Stimulated activated CD4-positive, alpha-beta T cell treated with anti-CD3 and anti-CD28 coated beads, Interleukin-15, amount 100 ng/mL, for 24 hours (primary cell): Measurements from ENCODE around the gene MPDZ.

Source experiments
- DNase-seq: peaks from one replicate; pipeline ENCODE4 v3.0.0-alpha.2; 2020

MPDZ gene

DNA sequence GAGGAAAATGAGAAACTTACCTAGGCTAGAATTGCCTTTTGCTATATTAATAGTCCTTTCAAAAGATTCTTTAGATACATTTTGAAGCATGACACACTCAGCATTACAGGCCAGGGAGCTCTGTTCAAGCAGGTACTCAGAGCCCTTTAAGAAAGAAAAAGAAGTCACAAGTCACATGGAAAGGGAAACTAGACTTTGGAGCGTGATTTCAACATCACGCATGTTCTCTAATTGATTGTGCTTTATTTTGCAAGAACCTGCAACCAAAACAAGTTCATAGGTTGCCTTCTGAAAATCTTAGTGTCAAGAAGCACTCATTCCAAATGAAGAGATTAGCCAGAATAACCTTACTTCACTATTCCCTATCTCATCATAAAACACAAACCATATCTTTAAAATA is 103.8 kb downstream of the MPDZ start:
- no peak for DNase-seq

DNA sequence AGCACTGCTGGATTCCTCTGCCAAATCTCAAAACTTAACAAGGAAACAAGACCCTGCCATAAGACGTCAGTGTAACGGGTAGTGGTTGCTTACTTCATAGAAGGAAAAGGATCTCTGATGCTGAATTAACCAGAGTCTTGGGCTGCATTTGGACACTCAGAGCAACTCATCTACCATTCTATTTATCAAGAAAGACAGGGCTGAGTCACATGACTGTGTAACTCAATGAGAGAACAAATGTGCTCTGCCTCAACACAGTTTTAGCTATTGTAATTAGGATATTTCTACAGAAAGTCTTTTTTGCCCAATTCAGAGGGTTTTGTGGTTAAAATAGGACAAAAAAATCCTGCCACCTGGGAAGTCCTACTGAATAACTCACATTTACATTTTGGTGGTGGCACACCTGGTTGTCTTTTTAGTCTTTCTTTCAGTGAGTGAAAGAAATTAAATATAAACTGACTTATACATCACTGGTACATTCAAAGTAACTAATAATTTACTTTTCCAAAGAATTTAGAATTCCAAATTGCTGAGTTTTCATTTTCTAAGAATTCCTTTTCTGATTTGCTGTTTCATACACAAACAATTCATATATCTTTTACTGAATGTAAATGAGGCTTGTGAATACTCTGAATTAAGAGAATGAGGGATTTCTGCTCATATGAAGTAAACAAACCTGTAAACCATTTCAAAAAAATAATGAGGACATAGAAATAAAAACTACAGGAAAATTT is 104.4 kb downstream of the MPDZ start:
- DNase-seq = no peak

DNA sequence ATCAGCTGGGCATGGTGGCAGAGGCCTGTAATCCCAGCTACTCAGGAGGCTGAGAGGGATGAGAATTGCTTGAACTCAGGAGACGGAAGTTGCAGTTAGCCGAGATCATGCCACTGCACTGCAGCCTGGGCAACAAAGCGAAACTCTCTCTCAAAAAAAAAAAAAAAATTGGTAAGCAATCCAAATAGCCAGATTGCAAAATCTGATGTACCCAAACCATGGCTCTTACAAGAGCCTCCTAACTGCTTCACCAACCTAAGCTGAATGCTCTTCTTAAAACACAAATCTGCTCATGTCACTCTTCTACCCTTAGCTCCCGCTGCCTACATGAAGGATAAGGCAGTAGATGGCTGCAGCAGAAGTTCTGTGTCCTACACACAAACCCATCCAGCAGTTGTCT is 105.9 kb downstream of the MPDZ start:
- DNase-seq = no peak

DNA sequence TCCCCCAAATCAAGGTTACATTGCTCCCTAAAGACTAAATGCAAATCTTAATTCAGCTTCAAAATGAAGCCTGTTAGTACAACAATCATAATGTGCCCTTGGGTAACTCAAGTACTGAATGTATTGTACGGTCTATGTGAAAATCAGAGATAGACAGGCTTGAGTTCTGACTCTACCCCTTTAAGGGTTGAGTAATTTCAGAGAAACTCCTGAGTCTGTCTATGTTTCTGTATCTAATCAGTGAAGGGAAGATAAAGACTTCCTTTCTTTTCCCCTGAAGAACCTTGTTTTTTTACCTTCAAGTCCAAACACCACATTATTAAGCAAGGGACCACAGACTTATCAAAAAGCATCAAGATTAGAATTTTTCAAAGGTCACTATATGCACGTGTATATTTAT is 108.2 kb downstream of the MPDZ start:
- DNase-seq = no peak

DNA sequence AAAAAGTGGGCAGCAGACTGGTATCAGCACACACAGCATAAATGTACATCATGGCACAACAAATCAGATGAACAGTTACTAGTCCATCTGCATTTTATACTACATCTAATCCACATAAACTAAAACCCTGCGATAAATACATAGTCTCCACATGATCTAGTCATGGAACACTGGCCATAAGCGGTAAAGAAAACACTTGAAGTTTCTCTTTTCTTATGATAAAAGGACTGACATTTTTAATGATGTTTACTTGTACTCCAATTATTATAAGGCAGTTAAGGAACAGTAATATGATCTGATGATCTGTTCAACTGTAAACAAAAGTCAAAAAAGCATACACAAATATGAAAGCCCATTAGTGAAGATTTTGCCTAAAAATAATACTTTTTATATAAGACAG is 112.5 kb downstream of the MPDZ start:
- no peak for DNase-seq

DNA sequence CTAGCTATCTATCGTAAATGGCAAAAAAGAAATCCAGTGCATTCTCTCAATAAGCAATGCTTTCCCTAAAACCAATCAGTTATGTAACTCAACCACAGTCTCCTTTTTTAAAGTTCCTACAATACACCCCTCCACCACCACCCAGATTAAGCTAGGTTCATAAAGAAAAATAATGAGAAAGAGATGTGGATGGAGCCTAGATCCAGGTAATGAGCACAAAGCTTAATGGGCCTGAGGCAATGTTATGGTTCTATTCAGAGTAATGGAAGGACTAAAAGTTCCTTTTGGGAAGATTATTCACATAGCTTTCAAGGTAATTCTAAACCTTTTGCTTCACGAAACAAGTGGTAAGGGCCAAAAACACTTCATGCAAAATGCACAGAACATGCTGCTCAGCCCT is 113.5 kb downstream of the MPDZ start:
- DNase-seq = no peak

DNA sequence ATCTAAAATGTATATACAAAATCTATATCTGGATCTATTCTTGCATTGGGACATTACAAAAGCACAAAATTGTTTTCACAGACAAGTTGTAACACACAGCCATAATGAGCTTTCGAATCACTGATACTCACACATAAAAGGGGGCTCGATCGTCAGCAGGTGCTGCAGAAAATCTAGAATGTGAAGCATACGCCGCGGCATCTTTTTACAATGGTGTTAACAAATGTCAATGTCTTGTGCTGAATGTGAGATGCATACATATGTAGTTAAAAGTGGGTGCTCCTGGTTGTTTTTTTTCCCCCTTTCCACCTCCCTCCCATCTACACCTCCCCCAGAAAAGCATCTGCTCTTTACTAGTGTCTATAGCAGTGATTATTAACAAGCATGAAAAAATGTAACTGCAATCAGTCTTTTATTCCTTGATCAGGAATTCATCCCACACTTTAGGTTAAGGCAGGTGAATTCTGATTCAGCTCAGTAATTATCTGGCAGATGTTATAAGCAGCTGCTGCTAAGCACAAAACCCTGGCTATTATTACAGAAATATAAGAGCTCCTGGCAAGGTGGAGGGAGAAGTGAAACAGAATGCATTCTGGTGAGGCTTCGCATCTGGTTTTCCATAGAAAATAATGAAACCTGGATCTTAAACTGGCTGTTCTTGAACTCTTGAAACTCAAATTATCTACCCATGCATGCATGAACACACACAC is 114.1 kb downstream of the MPDZ start:
- no peak for DNase-seq

DNA sequence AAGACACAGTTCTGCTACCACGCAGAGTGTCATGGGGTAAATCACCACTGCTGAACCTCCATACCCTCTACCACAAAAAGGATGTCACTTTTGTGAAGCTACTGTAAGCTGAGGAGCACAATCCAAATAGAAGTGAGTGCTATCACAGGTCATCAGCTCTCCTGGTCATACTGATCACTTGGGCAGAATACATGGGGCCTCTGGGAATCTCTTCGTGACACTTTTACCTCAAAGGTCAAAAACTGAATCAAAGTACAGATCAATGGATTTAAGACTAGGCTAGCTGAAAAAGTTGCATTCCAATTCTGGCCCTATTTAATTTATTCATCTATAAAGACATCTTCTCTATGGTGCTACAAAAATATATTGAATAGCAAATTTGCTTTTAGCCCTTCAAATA is 115.5 kb downstream of the MPDZ start:
- no peak for DNase-seq

DNA sequence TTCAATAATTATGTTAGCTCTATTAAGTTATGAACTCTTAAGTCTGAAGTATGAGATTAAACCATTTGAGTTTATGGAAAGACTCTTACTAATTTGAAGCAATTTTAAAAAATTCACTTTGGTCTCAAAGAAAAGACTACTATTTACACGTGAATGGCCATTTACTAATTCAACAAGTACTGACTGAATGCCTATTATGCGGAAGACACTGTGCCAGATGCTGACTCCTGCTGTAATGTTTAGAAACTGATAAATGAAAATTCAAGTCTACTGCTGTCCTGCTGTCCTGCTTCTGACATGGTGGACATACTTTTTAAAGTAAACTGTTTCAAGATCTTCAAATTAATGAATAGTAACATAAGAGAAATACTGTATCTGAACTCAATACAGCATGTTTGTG is 116.2 kb downstream of the MPDZ start:
- no peak for DNase-seq

DNA sequence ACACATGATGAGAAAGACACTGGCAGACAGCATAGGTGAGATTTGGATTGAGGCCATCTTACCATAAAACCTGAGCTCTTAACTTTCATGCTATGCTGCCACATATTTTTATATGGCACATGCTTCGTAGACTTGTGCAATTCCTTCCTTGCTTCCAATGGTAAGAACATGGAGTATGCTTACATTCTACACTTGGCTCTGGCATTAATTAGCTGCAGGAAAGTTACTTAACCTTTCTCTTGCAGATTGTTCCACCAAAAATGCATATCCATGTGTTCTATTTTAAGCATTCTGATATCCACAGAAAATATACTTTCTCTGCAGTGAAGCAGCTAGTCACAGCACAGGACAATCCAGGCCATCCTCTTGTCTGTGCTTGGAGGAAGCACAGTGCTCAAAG is 119.4 kb downstream of the MPDZ start:
- DNase-seq = no peak

DNA sequence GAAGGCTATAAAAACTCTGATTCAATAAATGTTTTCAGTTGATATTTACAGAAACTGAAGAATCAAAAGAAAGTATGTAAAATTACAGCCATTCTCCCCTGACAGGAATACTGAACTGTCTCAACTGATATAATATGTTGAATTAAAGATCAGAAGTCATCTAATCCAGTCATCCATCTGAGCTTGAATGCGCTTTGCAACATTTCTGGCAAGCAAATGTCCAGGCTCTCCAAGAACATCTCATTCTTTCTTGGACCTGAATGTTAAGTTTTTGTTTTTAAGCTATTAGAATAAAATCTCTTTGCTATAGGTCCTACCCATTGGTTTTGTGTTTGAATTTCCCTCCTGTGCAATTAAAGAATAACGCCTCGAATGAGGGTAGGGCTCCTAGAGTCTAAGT is 120.5 kb downstream of the MPDZ start:
- DNase-seq = no peak

DNA sequence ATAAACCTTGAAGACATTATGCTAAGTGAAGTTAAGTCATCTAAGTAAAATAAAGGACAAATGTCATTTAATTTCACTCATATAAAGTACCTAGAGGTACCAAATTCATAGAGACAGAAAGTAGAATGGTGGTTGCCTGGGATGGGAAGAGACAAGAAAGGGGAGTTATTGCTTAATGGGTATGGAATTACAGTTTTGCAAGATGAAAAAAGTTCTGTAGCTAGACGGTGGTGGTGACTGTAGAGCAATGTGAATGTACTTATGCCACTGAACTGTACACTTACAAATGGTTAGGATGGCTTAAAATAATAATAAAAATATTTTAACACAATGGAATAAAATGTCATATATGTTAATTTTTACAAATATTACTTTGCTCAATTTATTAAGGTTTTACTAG is 128.0 kb downstream of the MPDZ start:
- no peak for DNase-seq

DNA sequence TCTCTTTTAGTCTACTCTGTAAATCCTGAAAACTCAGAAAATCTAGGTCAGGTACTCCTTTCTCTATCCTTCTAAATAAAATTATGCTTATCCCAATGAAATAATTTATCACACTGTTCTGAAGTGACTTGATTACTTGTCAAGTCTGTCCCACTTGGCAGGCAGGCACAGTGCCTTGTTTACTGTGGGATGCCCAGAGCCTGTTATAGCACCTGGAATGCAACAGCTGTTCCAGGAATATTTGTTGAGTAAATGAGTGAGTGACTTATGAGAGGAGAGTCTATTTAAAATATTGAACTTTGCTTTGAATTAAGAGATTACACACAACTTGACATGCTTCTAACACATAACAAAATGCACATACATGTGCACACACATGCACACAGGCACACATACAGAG is 130.0 kb downstream of the MPDZ start:
- no peak for DNase-seq

DNA sequence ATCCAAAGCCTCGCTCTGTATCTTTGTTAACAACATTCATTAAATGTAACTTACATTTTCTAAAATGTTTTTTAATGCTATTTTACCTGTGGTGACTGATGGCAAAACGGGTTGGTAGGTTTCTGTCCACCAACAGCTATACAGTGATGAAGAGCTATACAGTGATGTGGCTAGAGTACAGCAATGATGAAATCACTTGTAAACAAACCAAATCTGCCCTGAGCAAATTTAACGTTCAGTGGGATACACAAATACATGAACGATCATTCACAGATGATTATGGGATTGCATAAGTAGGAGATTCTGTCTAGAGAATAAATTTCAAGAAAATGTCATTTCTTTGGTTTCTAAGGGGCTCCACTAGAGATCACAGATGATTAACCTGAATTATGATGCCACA is 132.7 kb downstream of the MPDZ start:
- DNase-seq = no peak

DNA sequence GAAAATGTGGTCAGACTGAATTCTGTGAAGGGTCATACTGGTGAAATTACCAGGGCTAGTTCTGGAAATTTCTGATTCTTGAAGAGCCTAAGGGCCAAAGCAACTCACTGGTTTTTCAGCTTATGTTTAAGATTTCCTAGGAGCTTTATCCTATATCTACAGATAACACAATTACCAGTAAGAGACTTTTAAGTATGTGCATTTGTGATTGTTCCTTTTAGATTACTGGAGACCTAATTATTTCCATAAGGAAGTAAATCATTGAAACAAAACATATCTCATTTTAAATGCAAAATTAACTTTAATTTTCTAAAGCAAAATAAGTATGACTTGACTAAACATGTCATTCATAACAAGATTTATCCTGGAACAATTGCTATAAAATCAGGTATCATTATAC is 134.2 kb downstream of the MPDZ start:
- DNase-seq = no peak

DNA sequence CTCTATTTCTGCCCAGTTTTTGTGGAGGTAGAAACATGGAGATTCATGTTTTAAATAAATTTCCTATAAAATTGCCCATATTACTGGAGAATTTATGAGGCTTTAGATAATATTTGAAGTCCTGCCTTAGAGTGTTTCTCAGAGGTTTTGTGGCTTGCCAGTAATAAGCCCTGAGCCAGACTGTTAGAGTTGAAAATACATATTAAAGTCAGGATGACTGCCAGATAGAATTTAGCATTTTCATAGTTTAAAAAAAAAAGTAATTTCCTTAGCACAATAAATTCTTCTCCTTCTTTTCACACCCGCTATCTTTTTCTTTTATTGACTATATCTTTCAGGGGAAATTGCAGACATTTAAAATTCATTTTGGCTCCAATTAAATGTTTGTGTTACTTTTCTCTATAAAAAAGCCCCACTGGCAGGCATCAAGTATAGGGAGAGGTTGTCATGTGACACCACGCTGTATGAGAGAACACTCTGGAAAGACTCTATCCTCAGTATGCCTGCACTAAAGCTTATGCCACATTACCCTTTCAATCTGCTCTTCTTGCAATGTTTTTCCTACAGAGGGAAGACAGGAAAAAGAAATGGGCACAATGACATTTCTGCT is 135.2 kb downstream of the MPDZ start:
- DNase-seq = no peak

DNA sequence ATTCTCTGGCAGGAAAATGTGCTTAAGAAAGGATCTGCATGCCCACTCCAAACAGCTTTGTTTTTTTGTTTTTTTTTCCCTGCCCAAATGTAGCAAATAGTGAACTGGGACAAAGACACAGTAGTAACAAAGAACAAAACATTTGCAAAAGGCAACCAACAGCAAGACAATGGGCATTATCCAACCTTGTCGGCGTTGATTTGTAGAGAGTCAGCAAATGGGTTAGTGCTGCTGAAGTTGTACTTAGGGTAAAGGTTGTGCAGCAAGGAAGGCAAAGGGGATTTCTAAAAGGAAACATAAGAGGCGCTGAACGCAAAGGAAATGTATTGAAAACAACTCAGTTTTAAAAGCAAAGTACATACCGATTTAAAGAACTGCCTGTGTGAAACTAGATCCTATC is 136.2 kb downstream of the MPDZ start:
- no peak for DNase-seq

DNA sequence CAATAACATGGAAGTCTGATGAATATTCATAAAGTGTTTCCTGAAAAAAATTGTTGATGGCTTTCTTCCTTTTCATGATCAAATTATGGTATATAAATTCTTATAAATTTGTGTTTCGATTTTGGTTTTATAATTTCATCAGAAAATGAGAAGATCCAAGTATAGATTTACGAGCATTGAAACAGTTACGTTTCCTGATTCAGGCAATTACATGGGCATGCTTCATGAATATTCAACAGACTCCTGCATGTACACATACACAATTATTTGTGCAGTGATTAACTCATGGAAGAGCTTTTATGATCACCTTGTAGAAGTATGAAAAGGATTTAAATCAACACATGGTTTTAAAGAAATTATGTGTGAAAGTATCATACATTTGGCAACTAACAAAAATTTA is 136.7 kb downstream of the MPDZ start:
- DNase-seq = no peak

DNA sequence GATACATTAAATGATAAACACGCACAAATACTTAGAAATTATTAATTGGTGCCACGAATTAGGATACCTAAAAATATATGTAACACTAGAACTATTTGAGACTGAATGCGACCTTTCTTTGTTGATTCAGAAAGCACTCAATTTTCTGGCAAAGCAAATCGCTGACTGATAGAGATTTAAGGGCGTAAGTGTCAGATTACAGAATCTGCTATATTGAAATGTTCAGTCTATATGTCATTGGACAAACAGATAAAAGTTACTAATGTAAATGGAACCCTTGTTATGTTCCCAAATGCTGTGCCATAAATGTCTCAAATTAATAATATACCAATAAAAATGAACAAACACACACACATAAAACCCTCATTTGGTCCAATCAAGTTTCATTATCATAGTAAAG is 137.9 kb downstream of the MPDZ start:
- DNase-seq = no peak

DNA sequence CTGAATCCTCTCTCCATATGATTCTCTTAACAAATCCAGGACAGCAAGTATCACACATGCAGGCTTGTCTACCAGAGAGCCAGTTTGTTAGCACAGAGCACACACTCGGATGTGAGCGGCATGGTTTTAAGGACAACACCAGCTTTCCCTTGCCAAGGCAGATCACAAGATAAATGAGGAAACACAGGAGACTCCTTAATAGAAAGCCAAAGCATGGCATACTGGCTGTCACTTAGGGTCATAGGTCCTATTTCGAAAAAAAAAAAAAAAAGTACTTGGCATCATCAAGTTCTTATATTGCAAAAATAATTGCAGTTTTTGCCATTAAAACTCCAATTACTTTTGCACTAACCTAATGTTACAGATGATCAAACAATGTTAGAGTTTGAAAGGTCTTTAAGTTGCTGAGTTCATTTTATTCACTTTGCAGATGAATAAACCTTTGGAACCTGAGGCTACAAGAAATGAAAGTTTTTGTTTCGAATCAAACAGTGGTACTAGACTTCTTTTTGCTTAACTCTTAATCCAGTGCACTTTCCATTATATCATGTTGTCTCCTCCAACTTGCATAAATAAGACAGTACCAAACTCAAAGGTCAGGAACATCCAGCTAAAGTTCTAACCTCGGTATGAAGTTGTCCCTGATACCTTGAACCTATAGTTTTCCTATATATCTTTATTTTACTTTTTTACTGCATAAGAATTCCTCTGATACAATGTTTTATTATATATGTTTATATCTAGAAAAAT is 138.5 kb downstream of the MPDZ start:
- DNase-seq = no peak

DNA sequence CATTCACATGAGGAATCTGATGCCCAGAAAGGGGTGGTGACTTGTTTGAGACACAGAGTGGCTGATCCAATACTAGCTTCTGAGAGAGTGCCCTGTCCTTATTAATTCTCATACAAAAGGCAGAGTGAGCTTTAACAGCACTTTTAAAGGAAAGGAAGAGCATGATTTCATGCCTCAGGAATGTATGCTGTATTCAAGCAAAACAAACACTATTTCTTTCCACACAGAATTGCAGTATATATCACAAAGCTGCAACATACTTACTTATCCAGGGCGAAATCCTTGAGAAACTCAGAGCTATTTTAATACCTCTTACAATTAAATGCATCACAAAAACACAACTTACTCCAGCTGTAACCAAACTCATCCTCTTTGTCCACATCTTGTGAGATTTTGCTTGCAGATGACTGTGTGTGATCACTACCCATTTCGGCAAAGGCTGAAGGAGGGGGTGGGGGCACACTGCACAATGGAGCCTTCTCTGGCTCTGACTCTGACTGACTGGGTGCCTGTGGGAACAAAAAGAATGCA is 139.8 kb downstream of the MPDZ start:
- DNase-seq = no peak

DNA sequence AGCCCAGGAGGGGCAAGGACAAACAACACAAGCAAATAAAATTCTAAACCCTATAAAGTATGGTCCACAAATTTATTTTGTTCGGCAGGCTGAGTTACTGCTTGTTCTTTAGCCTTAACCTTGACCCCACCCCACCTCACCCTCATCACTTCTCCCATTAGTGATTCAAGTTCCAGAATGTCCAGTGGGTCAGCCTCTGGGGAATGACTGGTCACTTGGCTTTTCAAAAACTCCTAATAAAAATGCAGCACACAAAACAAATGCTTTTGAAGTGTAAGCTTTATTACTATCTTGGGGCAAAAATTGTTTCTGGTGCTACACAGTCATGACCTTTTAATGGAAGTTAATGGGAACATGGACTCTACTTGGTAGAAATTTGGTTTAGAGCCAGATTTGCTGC is 142.1 kb downstream of the MPDZ start:
- DNase-seq = no peak

DNA sequence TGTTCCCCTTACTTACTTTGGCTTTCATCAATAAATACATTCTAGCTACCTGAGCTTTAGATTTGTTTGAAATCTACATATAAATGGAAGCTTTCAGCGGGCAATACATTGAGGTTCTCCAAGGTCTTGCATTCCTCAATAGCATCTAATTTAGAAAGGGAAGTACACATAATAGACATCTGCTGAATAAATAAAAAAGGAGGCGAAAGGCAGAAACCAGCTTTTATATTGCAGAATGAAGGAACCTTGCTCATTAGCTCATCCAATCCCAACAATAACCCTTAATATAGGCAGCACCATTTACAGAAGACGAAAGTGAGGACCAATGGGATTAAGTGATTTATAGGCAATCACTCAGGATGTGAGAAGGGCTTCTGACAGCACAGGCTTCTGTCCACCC is 147.5 kb downstream of the MPDZ start:
- no peak for DNase-seq

DNA sequence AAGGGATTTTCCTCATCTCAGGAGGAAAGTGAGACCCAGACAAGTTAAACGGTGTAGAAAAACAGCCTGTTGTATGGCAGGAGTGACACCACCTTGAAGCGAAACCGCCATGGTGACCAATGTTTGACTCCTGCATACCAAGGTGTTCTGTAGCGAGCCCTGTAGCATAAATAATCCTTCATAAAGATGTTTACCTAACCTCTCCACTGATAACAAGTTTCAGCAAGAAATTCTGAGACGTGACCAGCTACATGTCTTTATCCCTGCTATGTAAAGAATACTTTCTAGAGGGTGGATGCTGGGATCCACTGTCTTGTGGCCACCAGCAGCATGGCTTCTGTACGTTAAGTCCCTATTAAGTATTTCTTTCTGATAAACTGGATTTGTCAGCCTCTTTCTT is 148.1 kb downstream of the MPDZ start:
- no peak for DNase-seq
